Fibroblast of lung (primary cell): ENCODE results near the gene SPPL2C. TPM values are rescaled to one million over a fixed set of nuclear protein-coding genes. Genes with fewer than 3 reads are reported as not detected.

Experiments used
- DNase-seq, 2 donors: peaks; one replicate each; pipeline versions ENCODE4 v3.0.0 to v3.0.0-alpha.2; 2010; ENCODE audit warnings: low read depth in 2 of 2
- H2AFZ ChIP-seq: 2 replicates; pipeline ENCODE4 v1.5.1; 2012; ENCODE audit warnings: low read length, control low read depth, inconsistent platforms
- H3K27ac ChIP-seq: 2 replicates; pipeline ENCODE4 v1.5.1; 2011; ENCODE audit warnings: low read length, control low read depth; ENCODE audit not compliant: insufficient read depth
- H3K27me3 ChIP-seq: 2 replicates; pipeline ENCODE4 v1.5.1; 2011; ENCODE audit warnings: mild to moderate bottlenecking, low read length; ENCODE audit not compliant: control insufficient read depth, insufficient read depth
- H3K36me3 ChIP-seq: 2 replicates; pipeline ENCODE4 v1.5.1; 2011; ENCODE audit warnings: low read length; ENCODE audit not compliant: control insufficient read depth, insufficient read depth
- H3K4me1 ChIP-seq: 2 replicates; pipeline ENCODE4 v1.5.1; 2011; ENCODE audit warnings: low read length; ENCODE audit not compliant: control insufficient read depth, insufficient read depth; ENCODE audit errors: extremely low read depth
- H3K4me2 ChIP-seq: 2 replicates; pipeline ENCODE4 v1.5.1; 2011; ENCODE audit warnings: low read length, control low read depth; ENCODE audit not compliant: insufficient read depth; ENCODE audit errors: extremely low read depth
- H3K4me3 ChIP-seq, 4 experiments: fragments of 200-600 bp in 1 of 4; sonication (generic) in 1 of 4; replicated peaks in 1 of 4; 2 replicates each; pipeline ENCODE4 v1.5.1; 2011 to 2016; ENCODE audit warnings: low read length in 4 of 4, low read depth in 3 of 4, mild to moderate bottlenecking in 3 of 4, control low read depth in 2 of 4, inconsistent platforms in 1 of 4, mixed read lengths in 1 of 4; ENCODE audit not compliant: insufficient read depth in 1 of 4; ENCODE audit errors: control extremely low read depth in 1 of 4
- H3K79me2 ChIP-seq: 2 replicates; pipeline ENCODE4 v1.5.1; 2012; ENCODE audit warnings: mild to moderate bottlenecking, low read length, inconsistent platforms; ENCODE audit not compliant: control insufficient read depth, insufficient read depth
- H3K9ac ChIP-seq: 2 replicates; pipeline ENCODE4 v1.5.1; 2011; ENCODE audit warnings: mild to moderate bottlenecking, low read length, control low read depth; ENCODE audit not compliant: insufficient read depth
- H3K9me3 ChIP-seq: 2 replicates; pipeline ENCODE4 v1.5.1; 2012; ENCODE audit warnings: low read depth, low read length; ENCODE audit not compliant: control insufficient read depth, insufficient read depth
- H4K20me1 ChIP-seq: 2 replicates; pipeline ENCODE4 v1.5.1; 2011; ENCODE audit warnings: low read length; ENCODE audit not compliant: control insufficient read depth, insufficient read depth; ENCODE audit errors: extremely low read depth
- EZH2 ChIP-seq: IDR thresholded peaks from 2 replicates; pipeline ENCODE4 v1.5.1; 2012; ENCODE audit warnings: low read length, control low read depth, mild to moderate bottlenecking; ENCODE audit errors: missing control alignments
- polyA plus RNA-seq, 2 donors: library from polyadenylated mRNA; depleted of rRNA in 1 of 2; stranded (reverse) in 1 of 2; unstranded in 1 of 2; fragments of >200 nt; gene quantifications; 2 replicates each; pipeline ENCODE4 v1.2.1, GENCODE V29; 2011 to 2012; ENCODE audit warnings: missing spikeins in 1 of 2
- total RNA-seq: library from RNA; depleted of rRNA; stranded (reverse); fragments of >200 nt; gene quantifications from 2 replicates; pipeline ENCODE4 v1.2.1, GENCODE V29; 2014
- TF ChIP-seq, protein P1 (sequence below), 2 donors: IDR thresholded peaks in 1 of 2; conservative IDR thresholded peaks in 1 of 2; 1 replicate in 1 of 2; 2 replicates in 1 of 2; pipeline ENCODE4 v1.5.1; 2011 to 2012; ENCODE audit warnings: low read length in 2 of 2, control low read depth in 1 of 2, inconsistent platforms in 1 of 2, low read depth in 1 of 2, mild to moderate bottlenecking in 1 of 2

The SPPL2C gene
- total and polyA plus RNA-seq, 2 donors (not counting 1 experiment from before 2014, with no cell fraction given): not detected

- no peak overlapping the region for H2AFZ ChIP-seq
- no peaks in the 10 kb centered on the region for H3K9me3 ChIP-seq
- H3K4me2 ChIP-seq: no peak overlapping the region
- no peaks in the 10 kb centered on the region for H3K79me2 ChIP-seq
- no peak for DNase-seq
- no peaks in the 10 kb centered on the region for H4K20me1 ChIP-seq
- no peak overlapping the region for H3K27ac ChIP-seq
- no peaks in the 10 kb centered on the region for H3K4me1 ChIP-seq
- no peak overlapping the region for H3K9ac ChIP-seq
- no peaks in the 10 kb centered on the region for H3K36me3 ChIP-seq
- peaks cover 3% of the 10 kb centered on the region for H3K27me3 ChIP-seq
- no peak overlapping the region for H3K4me3 ChIP-seq
- TF ChIP-seq EZH2: no peak
- TF ChIP-seq, protein P1, sequence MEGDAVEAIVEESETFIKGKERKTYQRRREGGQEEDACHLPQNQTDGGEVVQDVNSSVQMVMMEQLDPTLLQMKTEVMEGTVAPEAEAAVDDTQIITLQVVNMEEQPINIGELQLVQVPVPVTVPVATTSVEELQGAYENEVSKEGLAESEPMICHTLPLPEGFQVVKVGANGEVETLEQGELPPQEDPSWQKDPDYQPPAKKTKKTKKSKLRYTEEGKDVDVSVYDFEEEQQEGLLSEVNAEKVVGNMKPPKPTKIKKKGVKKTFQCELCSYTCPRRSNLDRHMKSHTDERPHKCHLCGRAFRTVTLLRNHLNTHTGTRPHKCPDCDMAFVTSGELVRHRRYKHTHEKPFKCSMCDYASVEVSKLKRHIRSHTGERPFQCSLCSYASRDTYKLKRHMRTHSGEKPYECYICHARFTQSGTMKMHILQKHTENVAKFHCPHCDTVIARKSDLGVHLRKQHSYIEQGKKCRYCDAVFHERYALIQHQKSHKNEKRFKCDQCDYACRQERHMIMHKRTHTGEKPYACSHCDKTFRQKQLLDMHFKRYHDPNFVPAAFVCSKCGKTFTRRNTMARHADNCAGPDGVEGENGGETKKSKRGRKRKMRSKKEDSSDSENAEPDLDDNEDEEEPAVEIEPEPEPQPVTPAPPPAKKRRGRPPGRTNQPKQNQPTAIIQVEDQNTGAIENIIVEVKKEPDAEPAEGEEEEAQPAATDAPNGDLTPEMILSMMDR (conservative IDR thresholded peaks at IDR 0.05 in 1 of 2, IDR thresholded peaks at IDR 0.05 in 1 of 2; ENCODE audit: low read depth in 1 of 2, low read length in 2 of 2): no peak
These were observed 1.5 kb downstream of the SPPL2C start for GRCh38 chr17:45846223-45846622.

DNA sequence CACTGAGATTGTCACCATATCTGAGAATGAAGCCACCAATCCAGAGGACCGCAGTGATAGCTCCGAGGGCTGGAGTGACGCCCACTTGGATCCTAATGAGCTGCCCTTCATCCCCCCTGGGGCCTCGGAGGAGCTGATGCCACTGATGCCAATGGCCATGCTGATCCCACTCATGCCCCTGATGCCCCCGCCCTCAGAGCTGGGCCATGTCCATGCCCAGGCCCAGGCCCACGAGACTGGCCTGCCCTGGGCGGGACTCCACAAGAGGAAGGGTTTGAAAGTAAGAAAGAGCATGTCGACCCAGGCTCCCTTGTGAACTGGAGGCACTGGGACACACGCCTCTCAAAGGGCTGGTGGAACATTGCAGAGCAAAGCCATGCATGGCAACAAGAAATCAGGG lies 2.0 kb downstream of the SPPL2C start:
- Histone ChIP-seq H3K9ac (no peak overlapping the region), H3K36me3 (no peaks in the 10 kb centered on the region), H2AFZ (no peak overlapping the region), H3K27ac (no peak overlapping the region), H3K4me3 (no peak overlapping the region), H3K9me3 (no peaks in the 10 kb centered on the region), H3K79me2 (no peaks in the 10 kb centered on the region), H3K4me2 (no peak overlapping the region), H3K27me3 (peaks cover 3% of the 10 kb centered on the region), H3K4me1 (no peaks in the 10 kb centered on the region), H4K20me1 (no peaks in the 10 kb centered on the region)
- DNase-seq: no peak
- TF ChIP-seq EZH2: no peak
- TF ChIP-seq, protein P1 (conservative IDR thresholded peaks at IDR 0.05 in 1 of 2, IDR thresholded peaks at IDR 0.05 in 1 of 2; ENCODE audit: low read depth in 1 of 2, low read length in 2 of 2): no peak

- Histone ChIP-seq H4K20me1 (no peaks in the 10 kb centered on the region), H3K4me2 (no peak overlapping the region), H2AFZ (no peak overlapping the region), H3K36me3 (no peaks in the 10 kb centered on the region), H3K9ac (no peak overlapping the region), H3K27ac (no peak overlapping the region), H3K9me3 (no peaks in the 10 kb centered on the region), H3K27me3 (peaks cover 3% of the 10 kb centered on the region), H3K79me2 (no peaks in the 10 kb centered on the region), H3K4me3 (no peak overlapping the region), H3K4me1 (no peaks in the 10 kb centered on the region)
- TF ChIP-seq EZH2: no peak
- TF ChIP-seq, protein P1 (conservative IDR thresholded peaks at IDR 0.05 in 1 of 2, IDR thresholded peaks at IDR 0.05 in 1 of 2; ENCODE audit: low read depth in 1 of 2, low read length in 2 of 2): no peak
- no peak for DNase-seq
These were observed 2.4 kb downstream of the SPPL2C start for GRCh38 chr17:45847101-45847500.
